AG04449 (cell line): ENCODE data around the gene ARHGAP26.
A peak's percentile ranks its signal among the peaks of the same experiment; 100 is the strongest.

Source experiments
- CTCF ChIA-PET: fragments of 350-600 bp; formaldehyde crosslinking; extraction: SDS; loops from one replicate; lab custom pipeline; 2021; ENCODE audit warnings: antibody characterized with exemption; lab: Yijun Ruan, JAX
- POLR2A ChIA-PET: fragments of 400-600, 350-600 bp; formaldehyde crosslinking; extraction: SDS; loops from one replicate; lab custom pipeline; 2020; ENCODE audit warnings: antibody characterized with exemption, inconsistent platforms; lab: Yijun Ruan, JAX
- DNase-seq: peaks from one replicate; pipeline ENCODE4 v3.0.0-alpha.2; 2010; ENCODE audit warnings: low read depth, low spot score
- H3K4me3 ChIP-seq: 2 replicates; pipeline ENCODE4 v1.5.1; 2011; ENCODE audit warnings: low read depth, mild to moderate bottlenecking, control low read depth, low read length
- CTCF ChIP-seq: IDR thresholded peaks from one replicate; pipeline ENCODE4 v1.5.1; 2011; ENCODE audit warnings: mild to moderate bottlenecking, moderate library complexity, low read length, control low read depth, inconsistent platforms; ENCODE audit not compliant: insufficient read depth; ENCODE audit errors: missing control alignments

The ARHGAP26 gene

GRCh38 chr5:142971303-142972013, 201.3 kb downstream of the ARHGAP26 start:
- TF ChIP-seq CTCF, result no peak
- DNase-seq, result no peak
- CTCF ChIA-PET, result no interaction called here

GRCh38 chr5:142972064-142972570, 201.9 kb downstream of the ARHGAP26 start:
- no peak for DNase-seq
- ChIA-PET CTCF (no interaction called here), POLR2A (interaction anchor here (0.5 kb wide), 1 partner anchor 32 kb away, joined by 3 read pairs; no protein-coding TSS in a partner anchor)

More at GRCh38 chr5:142971303-142972013, 201.3 kb downstream of the ARHGAP26 start:
- POLR2A ChIA-PET, result interaction anchor here (0.5 kb wide), 1 partner anchor 33 kb away, joined by 3 read pairs; no protein-coding TSS in a partner anchor
- H3K4me3 ChIP-seq, result no peak overlapping the region

DNA sequence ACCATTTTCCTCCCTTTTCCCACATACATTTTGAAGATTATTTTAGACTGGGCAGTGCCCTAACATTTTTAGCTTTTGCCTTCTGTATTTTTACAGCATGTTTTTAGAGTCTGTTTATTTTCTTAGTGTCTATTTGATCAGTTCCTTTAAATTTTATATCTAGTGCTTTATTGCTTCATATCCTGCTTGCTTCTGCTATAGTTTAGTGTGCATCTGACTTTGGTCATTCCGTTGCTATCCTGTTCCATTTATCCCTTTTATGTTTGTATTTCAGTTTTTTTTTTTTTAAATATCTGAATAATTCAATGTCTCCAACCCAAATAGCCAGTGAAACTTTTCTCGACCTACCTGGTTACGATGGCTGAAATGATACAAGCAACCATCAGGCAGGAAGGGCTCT, 203.8 kb downstream of the ARHGAP26 start:
- H3K4me3 ChIP-seq, result no peak overlapping the region

More at GRCh38 chr5:142972064-142972570, 201.9 kb downstream of the ARHGAP26 start:
- H3K4me3 ChIP-seq, result no peak overlapping the region
- no peak for TF ChIP-seq CTCF

GRCh38 chr5:142974409-142974808, 204.2 kb downstream of the ARHGAP26 start:
- TF ChIP-seq CTCF, result no peak
- ChIA-PET CTCF (interaction anchor here (0.9 to 1.2 kb wide), 2 partner anchors 12 to 49 kb away, joined by 3 to 4 read pairs; no protein-coding TSS in a partner anchor), POLR2A (no interaction called here)
- no peak overlapping the region for H3K4me3 ChIP-seq
- DNase-seq, result no peak

More for the DNA sequence above, 203.8 kb downstream of the ARHGAP26 start:
- no peak for TF ChIP-seq CTCF
- ChIA-PET CTCF (no interaction called here), POLR2A (no interaction called here)
- DNase-seq, result no peak

- no peak for TF ChIP-seq CTCF
- no peak for DNase-seq
- no peak overlapping the region for H3K4me3 ChIP-seq
- ChIA-PET POLR2A (no interaction called here), CTCF (interaction anchor here (2.0 kb wide), 1 partner anchor 12 kb away, joined by 12 read pairs; no protein-coding TSS in a partner anchor)
Observed at GRCh38 chr5:142976861-142977260, 206.7 kb downstream of the ARHGAP26 start.

GRCh38 chr5:142977363-142978051, 207.3 kb downstream of the ARHGAP26 start:
- CTCF ChIA-PET, result no interaction called here
- TF ChIP-seq CTCF, result no peak
- no peak overlapping the region for H3K4me3 ChIP-seq
- POLR2A ChIA-PET, result interaction anchor here (0.8 kb wide), 1 partner anchor 18 kb away, joined by 4 read pairs; no protein-coding TSS in a partner anchor
- DNase-seq, result peak; percentile 69
